Measurements from ENCODE around the gene PRDX2.

The PRDX2 gene

DNA sequence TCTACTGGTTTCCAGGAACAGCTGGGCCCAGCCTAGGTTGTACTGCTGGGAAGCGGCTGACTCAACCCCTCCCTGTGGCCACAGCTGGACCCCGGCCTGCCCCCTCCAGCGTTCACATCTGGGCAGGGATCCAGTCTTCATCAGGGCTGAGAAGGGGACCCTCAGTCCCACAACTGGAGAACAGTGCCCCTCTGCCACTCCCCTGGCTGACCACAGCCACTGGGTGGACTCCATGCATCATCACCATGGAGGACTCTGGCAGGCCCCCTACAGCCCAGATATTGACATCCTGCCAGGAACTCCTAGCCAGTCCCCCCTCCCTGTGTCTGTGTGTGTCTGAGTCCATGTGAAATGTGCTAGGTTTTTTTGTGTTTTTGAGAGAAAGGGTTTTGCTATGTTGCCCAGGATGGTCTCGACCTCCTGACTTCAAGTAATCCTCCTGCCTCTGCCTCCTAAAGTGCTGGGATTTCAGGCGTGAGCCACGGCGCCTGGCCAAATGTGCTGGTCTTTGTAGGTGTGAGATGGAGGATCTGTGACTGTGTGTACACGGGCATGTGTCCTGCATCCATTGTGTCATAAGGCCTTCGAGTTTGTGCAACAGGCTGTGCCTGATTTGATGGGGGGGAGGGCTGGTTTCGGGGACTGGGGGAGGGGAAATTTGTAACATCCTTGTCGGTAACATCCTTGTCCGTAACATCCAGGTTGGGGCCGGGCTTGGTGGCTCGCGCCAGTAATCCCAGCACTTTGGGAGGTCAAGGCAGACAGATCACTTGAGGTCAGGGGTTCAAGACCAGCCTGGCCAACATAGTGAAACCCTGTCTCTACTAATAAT lies 22.2 kb downstream of the PRDX2 start:
- no peak for DNase-seq

- no peak for DNase-seq
Observed at GRCh38 chr19:12778905-12779161, 22.8 kb downstream of the PRDX2 start.

DNA sequence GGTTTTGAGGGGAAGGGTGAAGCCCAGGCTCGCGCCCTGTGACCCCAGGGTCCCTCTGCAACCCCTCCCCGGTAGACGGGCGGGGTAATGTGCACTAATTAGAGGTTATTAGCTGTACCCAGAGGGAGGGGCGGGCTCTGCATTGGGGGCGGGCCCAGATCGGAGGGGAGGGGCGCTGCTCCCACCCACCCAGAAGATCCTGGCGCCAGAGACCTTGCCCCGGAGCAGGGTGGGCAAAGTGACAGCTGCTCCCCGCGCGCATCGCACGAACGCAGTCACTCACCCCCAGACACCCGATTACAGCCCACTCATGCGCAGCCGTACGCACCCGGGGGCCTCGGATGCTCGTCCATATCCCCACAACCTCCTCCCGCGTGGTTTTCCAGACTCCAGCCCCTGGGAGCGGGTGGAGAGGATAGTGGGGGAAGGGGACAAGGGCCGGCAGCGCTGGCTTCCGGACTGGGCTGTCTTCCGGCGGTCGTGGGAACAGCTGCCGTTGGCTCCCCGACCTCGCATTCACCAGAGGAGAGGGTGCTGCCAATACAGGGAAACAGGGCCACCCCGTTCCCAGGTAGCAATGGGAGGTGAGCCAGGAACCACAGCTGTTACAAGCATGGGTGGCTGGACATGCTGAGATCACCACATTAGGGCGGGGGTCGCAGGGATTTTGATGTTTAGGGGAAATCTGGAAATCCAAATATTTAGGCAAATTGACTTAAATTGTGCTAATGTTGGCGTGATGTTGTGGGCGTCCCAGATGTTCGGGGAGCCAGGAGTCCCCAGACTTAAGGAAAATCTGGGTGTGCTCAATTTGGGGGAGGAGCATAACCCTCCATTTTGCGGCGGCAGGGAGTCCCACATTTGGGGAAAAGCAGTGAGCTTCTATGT lies 23.3 kb downstream of the PRDX2 start:
- peak; percentile 31 for DNase-seq

DNA sequence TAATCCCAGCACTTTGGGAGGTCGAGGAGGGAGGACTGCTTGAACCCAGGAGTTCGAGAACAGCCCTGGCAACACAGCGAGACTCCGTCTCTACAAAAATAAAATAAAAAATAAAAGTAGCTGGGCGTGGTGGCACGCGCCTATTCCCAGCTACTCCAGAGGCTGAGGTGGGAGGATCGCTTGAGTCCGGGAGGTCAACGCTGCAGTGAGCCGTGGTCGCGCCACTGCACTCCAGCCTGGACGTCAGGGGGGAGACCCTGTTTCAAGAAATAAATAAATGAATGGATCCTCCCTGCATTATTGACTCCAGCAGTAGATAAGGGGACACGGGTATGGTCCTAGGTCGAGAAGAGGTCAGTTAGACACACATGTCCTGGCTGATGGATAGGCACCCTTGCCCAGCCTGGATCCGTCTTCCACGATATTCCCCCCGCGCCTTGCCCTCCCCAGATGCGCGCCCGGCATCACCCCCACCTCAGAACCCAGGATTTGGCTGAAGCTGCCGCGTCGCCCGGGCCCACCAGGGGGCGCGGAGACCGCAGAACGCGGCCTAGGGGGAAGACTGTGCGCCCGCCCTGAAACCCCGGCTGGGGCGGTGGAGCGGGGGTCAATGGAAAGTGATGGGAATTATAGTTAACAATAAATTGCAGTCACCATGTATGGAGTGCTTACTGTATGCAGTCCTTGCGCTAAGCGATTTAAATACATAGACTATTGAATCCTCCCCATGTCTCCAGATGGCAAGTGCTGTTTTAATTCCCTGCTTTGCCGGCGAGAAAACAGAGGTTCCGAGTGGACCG lies 24.2 kb downstream of the PRDX2 start:
- peak; percentile 71 for DNase-seq

DNA sequence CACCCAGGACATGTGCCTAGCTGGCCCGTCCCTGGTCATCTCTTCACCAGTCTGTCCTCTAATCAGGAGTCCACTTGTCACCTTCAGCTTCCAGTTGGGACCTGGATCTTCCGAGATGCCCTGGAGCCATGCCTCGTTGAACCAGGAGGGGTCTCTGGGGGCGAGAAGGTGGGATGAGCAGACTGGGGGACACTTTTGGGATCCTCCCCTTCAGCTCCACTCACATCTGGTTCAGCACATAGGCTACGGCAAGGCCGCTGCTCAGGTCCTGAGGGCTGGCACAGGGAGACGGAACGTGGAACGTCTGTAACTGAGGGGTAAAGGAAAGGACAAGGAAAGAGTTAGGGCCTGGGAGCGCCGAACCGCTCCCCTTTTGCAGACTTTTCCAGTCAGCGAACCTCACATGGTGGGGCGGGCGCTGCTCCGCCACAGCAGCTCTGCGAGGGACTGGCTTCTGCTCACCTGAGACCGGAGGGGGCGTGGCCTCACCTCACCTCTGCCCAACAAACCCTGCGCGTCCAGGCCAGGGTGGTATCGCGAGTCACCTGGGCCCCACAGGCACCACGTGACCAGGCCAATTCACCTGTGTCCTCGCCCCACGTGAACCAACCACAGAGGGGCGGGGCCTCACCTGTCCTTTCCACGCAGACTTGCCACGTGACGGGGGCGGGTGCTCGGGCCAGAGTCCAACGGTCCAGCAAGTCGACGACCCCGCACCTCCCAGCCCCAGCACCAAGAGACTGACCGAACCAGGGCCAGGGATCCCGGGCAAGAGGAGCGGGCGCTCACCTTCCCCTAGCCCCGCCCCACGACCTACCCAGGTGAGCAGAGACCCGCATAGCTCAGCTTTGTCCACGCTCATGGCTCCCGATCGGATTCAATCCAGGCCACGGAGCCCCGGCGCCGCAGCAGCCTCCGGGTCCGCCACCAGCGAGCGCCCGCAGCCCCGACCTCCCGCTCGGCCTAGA lies 26.7 kb downstream of the PRDX2 start, which contains the start of gene HOOK2:
HOOK2 (minus strand) TSS at position 965 of the 968 bp plus-strand sequence; CDS start at position 862, 103 bp downstream.
- peak; percentile 32 for DNase-seq

DNA sequence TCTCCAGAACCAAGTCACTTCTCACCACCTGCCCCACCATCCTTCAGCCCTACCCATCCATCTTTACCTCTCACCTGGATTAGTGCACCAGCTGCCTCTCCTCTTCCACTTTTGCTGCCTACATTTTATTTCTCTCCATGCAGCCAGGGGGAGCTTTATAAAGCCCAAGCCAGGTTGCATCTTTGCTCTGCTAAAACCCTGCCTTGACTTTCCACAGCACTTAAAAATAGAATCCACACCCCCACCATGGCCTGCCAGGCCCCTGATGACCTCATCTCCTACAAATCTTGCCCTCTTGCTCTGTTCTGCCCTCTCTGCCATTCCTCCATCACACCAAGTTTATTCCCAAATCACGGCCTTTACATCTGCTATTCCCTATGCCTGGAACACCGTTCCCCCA lies 28.0 kb downstream of the PRDX2 start:
- no peak for DNase-seq

- DNase-seq, result no peak
Observed at GRCh38 chr19:12772323-12772722, 29.3 kb downstream of the PRDX2 start.

GRCh38 chr19:12770922-12771321 lies 30.7 kb downstream of the PRDX2 start:
- no peak for DNase-seq

DNA sequence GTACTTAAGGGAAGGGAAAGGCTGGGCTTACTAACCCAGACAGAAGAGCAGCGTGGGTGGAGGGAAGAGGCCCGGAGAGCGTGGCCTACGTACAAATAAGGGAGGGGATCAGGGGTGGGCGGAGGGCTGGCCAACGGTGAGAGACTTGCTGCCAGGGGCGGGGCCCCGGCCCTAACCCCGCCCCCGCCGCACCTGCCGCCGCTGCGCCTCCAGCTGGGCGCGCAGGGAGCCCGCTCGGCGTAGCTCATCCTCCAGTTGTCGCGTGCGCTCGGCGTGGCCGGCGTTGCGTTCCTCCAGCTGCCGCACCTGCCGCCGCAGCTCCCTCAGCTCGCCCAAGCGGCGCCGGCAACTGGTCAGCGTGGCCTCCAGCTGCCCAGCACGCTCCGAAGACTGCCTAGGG lies 31.9 kb downstream of the PRDX2 start:
- peak; percentile 24 for DNase-seq

- no peak for DNase-seq
Observed at GRCh38 chr19:12767666-12768065, 33.9 kb downstream of the PRDX2 start.

DNA sequence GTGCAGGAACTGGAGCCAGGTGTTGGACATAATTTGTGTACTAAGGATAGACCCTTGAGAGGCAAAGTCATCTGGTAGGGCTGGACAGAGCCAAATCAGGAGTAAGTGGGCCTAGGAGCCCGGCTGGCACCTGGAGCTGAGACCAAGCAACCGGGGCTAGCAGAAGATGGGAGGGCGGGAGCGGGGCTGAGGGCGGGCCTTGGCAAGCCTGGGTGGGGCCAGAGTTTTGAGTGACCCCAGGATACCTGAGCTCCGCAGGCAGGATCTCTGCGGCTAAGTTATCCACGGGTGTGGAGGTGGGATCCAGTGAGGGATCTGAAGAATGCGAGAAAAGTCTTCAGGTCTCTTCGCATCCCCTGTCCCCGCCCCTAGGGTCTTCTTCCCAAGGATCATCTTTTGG lies 34.5 kb downstream of the PRDX2 start:
- no peak for DNase-seq

DNA sequence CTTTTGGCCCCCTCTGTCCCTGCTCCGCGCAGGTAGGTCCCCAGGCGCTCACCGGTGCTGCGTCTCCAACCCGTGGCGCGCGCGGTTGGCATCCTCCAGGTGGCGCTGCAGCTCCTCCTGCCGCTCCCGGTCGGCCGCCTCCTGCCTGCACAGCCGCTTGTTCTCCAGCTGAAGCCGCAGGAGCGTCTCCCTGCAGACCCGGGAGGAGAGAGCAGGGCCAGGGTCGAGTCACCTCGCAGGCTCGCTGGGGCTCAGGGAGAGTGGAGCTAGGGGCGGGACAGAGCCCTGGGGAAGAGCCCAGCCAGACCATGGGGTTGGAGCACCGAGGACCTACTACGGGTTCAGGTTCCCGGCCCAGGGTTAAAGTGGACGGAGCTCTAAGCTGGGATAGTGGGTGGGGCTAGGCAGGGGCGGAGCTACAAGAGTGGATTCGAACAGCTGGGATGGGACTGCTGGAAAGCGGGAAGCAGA lies 35.5 kb downstream of the PRDX2 start:
- peak; percentile 73 for DNase-seq

DNA sequence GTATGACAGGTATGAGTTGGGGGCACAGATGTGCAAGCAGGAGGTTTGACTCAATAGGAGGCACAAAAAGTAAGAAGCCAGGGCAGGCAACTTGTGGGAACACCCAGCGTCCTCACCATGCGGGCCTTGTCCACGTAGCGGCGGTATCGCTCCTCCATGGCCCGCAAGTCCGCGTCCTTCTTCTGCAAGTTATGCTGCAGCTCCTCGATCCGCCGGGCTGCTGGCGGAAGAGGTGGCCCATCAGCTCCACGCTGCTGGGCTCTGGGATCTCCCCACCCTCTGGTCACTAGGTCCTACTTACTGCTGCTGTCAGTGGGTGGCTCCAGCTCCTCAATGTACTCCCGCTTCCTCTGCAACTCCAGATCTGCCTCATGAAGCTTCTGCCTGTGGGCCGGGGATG lies 36.9 kb downstream of the PRDX2 start:
- DNase-seq, result no peak

- DNase-seq, result no peak
Observed at GRCh38 chr19:12763100-12763499, 38.5 kb downstream of the PRDX2 start.

DNA sequence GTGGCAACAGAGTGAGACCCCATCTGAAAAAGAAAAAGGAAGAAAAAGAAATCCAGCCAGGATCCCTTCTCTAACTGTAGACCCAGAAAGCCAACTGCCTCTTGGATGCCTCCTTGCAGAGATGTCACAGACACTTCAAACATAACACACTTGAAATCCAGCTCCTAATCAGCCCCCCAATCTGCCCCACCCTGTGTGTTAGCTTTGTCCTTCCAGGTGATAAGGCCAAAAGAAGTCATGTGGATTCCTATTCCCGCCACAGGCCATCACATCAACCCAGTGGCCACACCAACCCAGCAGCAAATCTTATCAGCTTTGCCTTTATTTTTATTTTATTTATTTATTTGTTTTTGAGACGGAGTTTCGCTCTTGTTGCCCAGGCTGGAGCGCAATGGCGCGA lies 41.9 kb downstream of the PRDX2 start:
- DNase-seq, result no peak

DNA sequence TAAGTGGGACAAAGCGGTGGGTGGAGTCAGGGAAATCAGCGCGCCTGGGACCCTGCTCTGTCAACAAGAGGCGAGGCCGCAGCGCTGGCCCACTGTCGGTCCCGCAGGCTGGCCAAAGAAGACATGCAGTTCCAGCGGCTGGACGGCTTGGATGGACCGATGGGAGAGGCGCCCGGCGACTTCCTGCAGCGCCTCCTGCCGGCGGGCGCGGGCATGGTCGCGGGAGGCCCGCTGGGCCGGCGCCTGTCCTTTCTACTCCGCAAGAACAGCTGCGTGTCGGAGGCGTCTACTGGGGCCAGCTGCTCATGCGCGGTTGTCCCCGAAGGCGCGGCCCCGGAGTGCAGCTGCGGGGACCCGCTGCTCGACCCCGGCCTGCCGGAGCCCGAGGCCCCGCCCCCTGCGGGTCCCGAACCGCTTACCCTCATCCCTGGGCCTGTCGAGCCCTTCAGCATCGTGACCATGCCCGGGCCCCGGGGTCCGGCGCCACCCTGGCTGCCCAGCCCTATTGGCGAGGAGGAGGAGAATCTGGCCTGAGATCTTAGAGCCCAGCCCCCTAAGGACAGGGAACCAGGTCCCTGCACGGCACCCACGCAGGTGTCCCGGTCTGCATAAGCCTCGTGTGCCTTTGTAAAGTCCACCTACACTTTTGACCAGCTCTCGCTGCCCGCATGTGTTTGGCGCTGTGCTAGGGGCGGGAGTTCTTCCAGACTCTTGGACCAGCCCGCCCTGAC lies 43.9 kb downstream of the PRDX2 start:
- DNase-seq, result peak; percentile 40

- DNase-seq, result no peak
Observed at GRCh38 chr19:12756150-12756883, 45.3 kb downstream of the PRDX2 start.

DNA sequence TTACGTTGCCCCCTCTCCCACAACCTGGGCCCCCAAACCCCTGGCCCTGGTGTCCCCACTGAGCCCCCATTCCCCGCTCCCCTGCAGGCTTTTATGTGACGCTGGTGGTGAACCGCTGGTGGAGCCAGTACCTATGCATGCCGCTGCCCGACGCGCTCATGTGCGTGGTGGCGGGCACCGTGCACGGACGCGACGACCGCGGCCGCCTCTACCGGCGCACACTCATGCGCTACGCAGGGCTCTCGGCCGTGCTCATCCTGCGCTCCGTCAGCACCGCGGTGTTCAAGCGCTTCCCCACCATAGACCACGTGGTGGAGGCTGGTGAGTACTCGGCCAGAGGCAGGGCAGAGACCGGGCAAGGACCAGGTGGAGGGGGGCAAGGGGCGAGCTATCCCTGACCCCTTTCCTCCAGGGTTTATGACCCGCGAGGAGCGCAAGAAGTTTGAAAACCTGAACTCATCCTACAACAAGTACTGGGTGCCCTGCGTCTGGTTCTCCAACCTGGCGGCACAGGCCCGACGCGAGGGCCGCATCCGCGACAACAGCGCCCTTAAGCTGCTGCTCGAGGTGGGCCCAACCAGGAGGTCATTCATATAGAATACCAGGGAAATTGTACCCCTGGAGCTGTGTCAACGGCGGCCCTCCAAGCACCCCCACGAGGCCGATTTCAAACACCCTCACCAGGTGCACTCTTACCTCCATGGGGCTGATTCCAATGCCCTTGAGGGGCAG lies 47.0 kb downstream of the PRDX2 start:
- no peak for DNase-seq

GRCh38 chr19:12752056-12752781 lies 49.4 kb downstream of the PRDX2 start:
- DNase-seq, result no peak

Data from effector CD8-positive, alpha-beta T cell (primary cell).